Measurements from ENCODE around the gene RAB37. TPM values are rescaled to one million over a fixed set of nuclear protein-coding genes. Genes with fewer than 3 reads are reported as not detected.

Gene RAB37
- total and polyA plus RNA-seq, 2 donors (not counting 1 experiment from before 2014, with no cell fraction given): 67.6 to 76.8 TPM

DNA sequence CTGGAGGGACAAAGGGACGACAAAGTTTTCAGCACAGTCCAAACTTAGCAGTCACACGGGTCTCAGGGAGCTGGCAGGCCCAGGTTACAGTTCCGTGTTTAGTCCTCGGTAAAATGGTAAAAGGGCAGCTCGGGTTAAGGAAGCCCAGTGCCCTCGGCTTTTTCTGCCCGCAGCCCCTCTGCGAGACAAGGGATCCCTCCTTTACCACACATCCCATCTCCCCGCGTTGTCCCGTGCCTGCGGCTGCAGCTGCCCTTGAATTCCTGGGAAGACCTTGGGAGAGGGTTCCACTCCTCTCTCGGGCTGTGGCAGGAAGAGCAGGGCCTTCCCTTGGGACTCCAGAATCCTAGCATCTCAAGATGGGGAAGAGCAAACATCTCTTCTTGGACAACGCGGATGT lies 7.2 kb upstream of the RAB37 start:
- ATAC-seq (ENCODE audit: low read depth) (no peak), DNase-seq (no peak)
- Mint-ChIP-seq H3K27me3 (no peaks in the 10 kb centered on the region), H3K27ac (no peak overlapping the region), H3K9me3 (ENCODE audit: insufficient read depth) (no peaks in the 10 kb centered on the region), H3K4me1 (peaks cover 17% of the 10 kb centered on the region), H3K4me3 (no peak overlapping the region)
- Histone ChIP-seq H3K4me2 (replicated peaks; ENCODE audit: low read depth, low read length, poor library complexity, severe bottlenecking) (peak overlapping the region; percentile 44), H3K4me3 (ENCODE audit: control extremely low read depth in 1 of 5, extremely low read depth in 1 of 5, insufficient read depth in 1 of 5, low read depth in 2 of 5, low read length in 4 of 5) (no peak overlapping the region), H3K79me2 (ENCODE audit: control insufficient read depth, insufficient read depth, low read length) (no peaks in the 10 kb centered on the region), H2AFZ (ENCODE audit: insufficient read depth, low read depth, low read length, poor library complexity, severe bottlenecking) (no peak overlapping the region), H3K9ac (ENCODE audit: low read length) (no peak overlapping the region), H3K27me3 (replicated peaks in 1 of 4; ENCODE audit: control extremely low read depth in 1 of 4, control insufficient read depth in 3 of 4, insufficient read depth in 4 of 4, low read length in 3 of 4) (peaks cover 0 to 10% (median 0%) of the 10 kb centered on the region in 4 experiments), H3K36me3 (replicated peaks in 1 of 2; ENCODE audit: control extremely low read depth in 1 of 2, control insufficient read depth in 1 of 2, extremely low read depth in 1 of 2, insufficient read depth in 2 of 2, low read length in 1 of 2) (no peaks in the 10 kb centered on the region), H3K9me3 (ENCODE audit: control extremely low read depth in 1 of 3, control insufficient read depth in 2 of 3, insufficient read depth in 1 of 3, low read length in 2 of 3) (no peaks in the 10 kb centered on the region), H3K27ac (ENCODE audit: low read length in 2 of 2) (no peak overlapping the region), H3K4me1 (ENCODE audit: control insufficient read depth in 2 of 2, insufficient read depth in 2 of 2, low read length in 2 of 2) (peaks cover 13 to 36% of the 10 kb centered on the region in 2 donors), H4K20me1 (ENCODE audit: control insufficient read depth, insufficient read depth, low read length, poor library complexity, severe bottlenecking) (no peaks in the 10 kb centered on the region)
- CTCF ChIA-PET: interaction anchor here (0.9 kb wide), 2 partner anchors 62 to 72 kb away, joined by 3 to 5 read pairs; no protein-coding TSS in a partner anchor
- no peak for TF ChIP-seq EZH2 (IDR thresholded peaks at IDR 0.05; ENCODE audit: borderline replicate concordance, insufficient read depth, low read depth, low read length, poor library complexity, severe bottlenecking)
- TF ChIP-seq, protein P1, sequence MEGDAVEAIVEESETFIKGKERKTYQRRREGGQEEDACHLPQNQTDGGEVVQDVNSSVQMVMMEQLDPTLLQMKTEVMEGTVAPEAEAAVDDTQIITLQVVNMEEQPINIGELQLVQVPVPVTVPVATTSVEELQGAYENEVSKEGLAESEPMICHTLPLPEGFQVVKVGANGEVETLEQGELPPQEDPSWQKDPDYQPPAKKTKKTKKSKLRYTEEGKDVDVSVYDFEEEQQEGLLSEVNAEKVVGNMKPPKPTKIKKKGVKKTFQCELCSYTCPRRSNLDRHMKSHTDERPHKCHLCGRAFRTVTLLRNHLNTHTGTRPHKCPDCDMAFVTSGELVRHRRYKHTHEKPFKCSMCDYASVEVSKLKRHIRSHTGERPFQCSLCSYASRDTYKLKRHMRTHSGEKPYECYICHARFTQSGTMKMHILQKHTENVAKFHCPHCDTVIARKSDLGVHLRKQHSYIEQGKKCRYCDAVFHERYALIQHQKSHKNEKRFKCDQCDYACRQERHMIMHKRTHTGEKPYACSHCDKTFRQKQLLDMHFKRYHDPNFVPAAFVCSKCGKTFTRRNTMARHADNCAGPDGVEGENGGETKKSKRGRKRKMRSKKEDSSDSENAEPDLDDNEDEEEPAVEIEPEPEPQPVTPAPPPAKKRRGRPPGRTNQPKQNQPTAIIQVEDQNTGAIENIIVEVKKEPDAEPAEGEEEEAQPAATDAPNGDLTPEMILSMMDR (IDR thresholded peaks at IDR 0.05): no peak
- POLR2A ChIA-PET: no interaction called here
- 98% methylated on average over 12 of the region's 15 CpGs for WGBS (ENCODE audit: insufficient coverage)
- intact Hi-C loops (cut with micrococcal nuclease): no loop called here

DNA sequence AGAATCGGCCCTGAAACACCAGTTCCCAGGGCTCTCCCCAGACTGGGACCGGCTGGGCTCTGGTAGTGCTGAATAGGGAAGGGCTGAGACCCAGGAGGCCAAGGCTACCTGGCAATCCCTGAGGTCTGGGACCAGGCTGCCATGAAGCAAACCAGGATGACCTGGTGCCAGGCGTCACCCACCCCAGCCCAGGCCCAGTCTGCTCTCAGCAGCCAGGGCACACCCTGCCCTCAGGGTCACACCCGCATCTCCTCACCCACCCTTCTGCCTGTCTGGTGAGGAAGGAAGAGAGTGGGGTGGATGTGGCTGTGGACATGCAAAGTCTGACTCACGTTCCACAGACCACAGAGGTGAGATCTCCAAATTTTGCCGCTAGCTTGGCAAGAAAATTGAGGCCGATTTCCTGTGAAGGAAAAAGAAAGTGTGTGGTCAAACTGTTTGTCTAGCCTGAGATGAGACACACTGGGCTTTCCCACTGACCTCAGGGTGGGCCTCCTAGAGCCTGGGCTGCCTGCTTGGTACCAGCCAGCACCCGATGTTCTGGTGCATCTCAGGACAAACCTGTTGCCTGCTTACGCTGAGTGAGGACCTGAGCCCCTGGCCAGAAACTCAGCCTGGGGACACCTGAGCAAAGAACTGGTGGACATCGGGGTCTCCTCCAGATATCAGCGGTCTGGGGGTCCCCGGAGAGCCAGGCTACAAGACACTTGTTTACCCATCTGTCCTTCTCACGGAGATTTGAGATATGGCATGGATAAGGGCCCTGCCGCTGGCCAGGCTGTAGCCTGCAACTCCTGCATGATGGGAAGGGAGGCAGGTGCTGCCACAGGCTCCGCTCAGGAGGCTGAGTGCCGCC lies 6.3 kb upstream of the RAB37 start:
- Histone ChIP-seq H3K4me3 (ENCODE audit: control extremely low read depth in 1 of 5, extremely low read depth in 1 of 5, insufficient read depth in 1 of 5, low read depth in 2 of 5, low read length in 4 of 5) (no peak overlapping the region), H3K36me3 (replicated peaks in 1 of 2; ENCODE audit: control extremely low read depth in 1 of 2, control insufficient read depth in 1 of 2, extremely low read depth in 1 of 2, insufficient read depth in 2 of 2, low read length in 1 of 2) (no peaks in the 10 kb centered on the region), H3K4me2 (replicated peaks; ENCODE audit: low read depth, low read length, poor library complexity, severe bottlenecking) (peak overlapping the region; percentile 44), H3K27me3 (replicated peaks in 1 of 4; ENCODE audit: control extremely low read depth in 1 of 4, control insufficient read depth in 3 of 4, insufficient read depth in 4 of 4, low read length in 3 of 4) (peaks cover 0 to 10% (median 0%) of the 10 kb centered on the region in 4 experiments), H3K9me3 (ENCODE audit: control extremely low read depth in 1 of 3, control insufficient read depth in 2 of 3, insufficient read depth in 1 of 3, low read length in 2 of 3) (no peaks in the 10 kb centered on the region), H3K4me1 (ENCODE audit: control insufficient read depth in 2 of 2, insufficient read depth in 2 of 2, low read length in 2 of 2) (peaks cover 13 to 36% of the 10 kb centered on the region in 2 donors), H3K27ac (ENCODE audit: low read length in 2 of 2) (no peak overlapping the region), H2AFZ (ENCODE audit: insufficient read depth, low read depth, low read length, poor library complexity, severe bottlenecking) (peak overlapping the region; percentile 25), H4K20me1 (ENCODE audit: control insufficient read depth, insufficient read depth, low read length, poor library complexity, severe bottlenecking) (no peaks in the 10 kb centered on the region), H3K79me2 (ENCODE audit: control insufficient read depth, insufficient read depth, low read length) (no peaks in the 10 kb centered on the region), H3K9ac (ENCODE audit: low read length) (no peak overlapping the region)
- peak overlapping the region; percentile 29 for H3K4me3 Mint-ChIP-seq
- peak; percentile 79 for ATAC-seq (ENCODE audit: low read depth)
- DNase-seq: no peak
- ChIA-PET POLR2A (no interaction called here), CTCF (no interaction called here)
- H3K27me3 Mint-ChIP-seq: no peaks in the 10 kb centered on the region
- peak overlapping the region; percentile 43 for H3K27ac Mint-ChIP-seq
- WGBS (ENCODE audit: insufficient coverage): 58% methylated on average over 13 of the region's 16 CpGs
- intact Hi-C loops (cut with micrococcal nuclease): no loop called here
- H3K9me3 Mint-ChIP-seq (ENCODE audit: insufficient read depth): no peaks in the 10 kb centered on the region
- peaks cover 17% of the 10 kb centered on the region for H3K4me1 Mint-ChIP-seq
- TF ChIP-seq EZH2 (IDR thresholded peaks at IDR 0.05; ENCODE audit: borderline replicate concordance, insufficient read depth, low read depth, low read length, poor library complexity, severe bottlenecking): no peak
- TF ChIP-seq, protein P1 (IDR thresholded peaks at IDR 0.05): no peak
